ENCODE results near the gene TPSD1. TPM values are rescaled to one million over a fixed set of nuclear protein-coding genes. Genes with fewer than 3 reads are reported as not detected.

Gene TPSD1
- total and polyA plus RNA-seq, 9 of the 15 experiments (the other 6 are each of a cell fraction or from before 2014, with no cell fraction given) = not detected

DNA sequence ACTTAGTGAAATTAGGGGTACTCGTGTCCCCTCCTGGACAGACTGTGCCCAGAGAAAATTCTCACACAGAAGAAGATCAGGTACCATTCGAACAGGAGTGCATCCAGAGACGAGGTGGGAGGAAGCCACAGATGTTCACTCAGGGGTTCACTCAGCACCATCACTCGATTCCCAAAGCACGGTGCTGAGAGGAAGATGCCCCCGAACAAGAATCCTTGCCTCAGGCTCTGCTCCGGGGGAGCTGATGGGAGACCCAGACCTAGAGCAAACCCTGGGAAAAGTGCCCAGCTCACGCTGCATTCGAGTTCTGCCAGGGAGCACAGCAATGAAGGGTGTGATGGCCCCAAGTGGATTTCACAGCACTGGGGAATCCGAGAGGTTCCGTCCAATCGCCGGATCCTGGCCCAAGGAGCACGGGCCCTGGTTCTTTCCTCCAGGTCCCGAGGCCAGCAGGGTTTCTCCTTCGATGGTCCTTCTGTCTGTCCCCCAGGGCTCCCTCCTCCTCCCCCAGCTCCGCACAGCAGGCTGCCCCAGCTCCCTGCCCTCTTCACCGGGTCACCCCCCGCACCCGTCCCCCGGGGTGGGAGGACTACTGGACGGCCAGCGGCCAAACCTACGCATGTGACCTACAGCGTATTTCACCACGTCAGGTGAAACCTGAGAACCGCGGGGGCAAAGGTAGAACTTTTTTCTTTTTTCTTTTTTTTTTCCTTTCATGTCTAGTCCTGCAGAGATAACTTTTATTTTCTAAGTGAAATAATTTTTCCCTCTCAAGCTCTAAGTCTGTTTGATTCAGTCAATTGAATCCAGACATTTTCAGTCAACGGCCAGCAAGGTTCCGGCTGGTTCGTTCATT is 43.4 kb downstream of the TPSD1 start (continued):
- TF ChIP-seq NRF1 (conservative IDR thresholded peaks at IDR 0.05 in 1 of 2, IDR thresholded peaks at IDR 0.05 in 1 of 2) (peak; percentile 60 to 65; a peak in 3 of 4 replicates), HEY1 (CRISPR knock-in tag; IDR thresholded peaks at IDR 0.05; ENCODE audit: borderline replicate concordance) (no peak)

DNA sequence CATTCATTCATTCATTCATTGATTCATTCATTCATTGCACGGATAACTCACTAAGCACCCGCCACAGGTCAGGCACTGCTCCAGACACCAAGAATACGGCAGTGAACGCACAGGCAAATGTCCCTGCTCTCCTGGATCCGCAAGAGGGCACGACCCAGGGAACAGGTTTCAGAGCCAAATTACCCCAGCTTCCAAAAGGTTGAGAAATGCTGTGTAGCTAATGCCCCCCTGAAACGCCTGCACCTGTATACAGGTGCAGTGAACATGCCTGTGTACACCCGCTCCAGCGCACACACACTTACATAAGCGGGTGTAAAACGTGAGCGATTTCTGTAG is 44.0 kb downstream of the TPSD1 start:
- no peak for TF ChIP-seq YY1 (IDR thresholded peaks at IDR 0.05; ENCODE audit: borderline replicate concordance in 1 of 3, control insufficient read depth in 1 of 3, extremely low read depth in 1 of 3, insufficient read depth in 3 of 3, insufficient read length in 1 of 3, insufficient replicate concordance in 2 of 3, low read depth in 1 of 3, low read length in 2 of 3)
- TF ChIP-seq MCM5 (IDR thresholded peaks at IDR 0.05; ENCODE audit: low read depth) = no peak
- TF ChIP-seq ZNF184 (CRISPR knock-in tag; IDR thresholded peaks at IDR 0.05) = no peak
- TF ChIP-seq ZC3H8 (IDR thresholded peaks at IDR 0.05) = no peak
- TF ChIP-seq PHB (CRISPR knock-in tag; IDR thresholded peaks at IDR 0.05) = no peak
- TF ChIP-seq RBM25 (IDR thresholded peaks at IDR 0.05; ENCODE audit: low read depth, low read length, severe bottlenecking) = no peak
- TF ChIP-seq POLR3A (IDR thresholded peaks at IDR 0.05; ENCODE audit: borderline replicate concordance, extremely low read depth, insufficient read depth, insufficient read length) = no peak
- Histone ChIP-seq H3K36me3 (ENCODE audit: control insufficient read depth, insufficient read depth, low read length) (no peaks in the 10 kb centered on the region), H3K9me1 (ENCODE audit: control insufficient read depth, insufficient read depth, low read length) (no peaks in the 10 kb centered on the region), H2AFZ (ENCODE audit: low read depth, low read length) (peak overlapping the region; percentile 83; the same call in 1 of the 2 replicates), H4K20me1 (replicated peaks; ENCODE audit: control insufficient read depth, insufficient read depth, low read length) (no peaks in the 10 kb centered on the region), H3K9me3 (replicated peaks; ENCODE audit: control insufficient read depth, insufficient read depth, low read depth, low read length) (no peaks in the 10 kb centered on the region), H3K27me3 (ENCODE audit: control insufficient read depth in 2 of 2, insufficient read depth in 2 of 2, low read length in 2 of 2) (no peaks in the 10 kb centered on the region), H3K9ac (ENCODE audit: insufficient read depth in 1 of 2, low read depth in 2 of 2, low read length in 2 of 2) (no peak overlapping the region), H3K4me3 (no peak overlapping the region), H3K4me1 (replicated peaks in 1 of 2; ENCODE audit: control insufficient read depth in 2 of 2, insufficient read depth in 2 of 2, low read length in 2 of 2) (peaks cover 34 to 57% of the 10 kb centered on the region in 2 experiments), H3K4me2 (ENCODE audit: insufficient read depth, low read length) (no peak overlapping the region), H3K27ac (ENCODE audit: extremely low read depth, low read depth, low read length) (no peak overlapping the region), H3K79me2 (ENCODE audit: control insufficient read depth, insufficient read depth, low read length) (no peaks in the 10 kb centered on the region)
- no peak for DNase-seq (ENCODE audit: extremely low read depth in 1 of 4, low spot score in 3 of 4)
- intact Hi-C loops (cut with micrococcal nuclease) = loop anchor here (10.0 kb wide), 1 partner anchor 45 kb away; no protein-coding TSS in a partner anchor
- no peak for ATAC-seq
- no peak for FAIRE-seq
- WGBS (ENCODE audit: insufficient coverage, low coverage, missing lambda C conversion rate) = 50% methylated on average over 11 of the region's 12 CpGs
- in situ Hi-C loops (cut with MboI) = no loop called here
- BruUV-seq (replicated peaks) = no TSS peak
- ChIA-PET POLR2A (interaction anchor here (0.6 to 1.4 kb wide), 2 partner anchors 31 to 94 kb away, joined by 3 read pairs; no protein-coding TSS in a partner anchor), CTCF (ENCODE audit: low intra/inter-chr PET ratio) (no interaction called here)
